Activated CD8-positive, alpha-beta memory T cell treated with anti-CD3 and anti-CD28 coated beads for 4 hours (primary cell): Measurements from ENCODE around the gene KLRF2.

Experiments used
- DNase-seq, 2 donors: peaks; one replicate each; pipeline ENCODE4 v3.0.0-alpha.2; 2020; ENCODE audit warnings: low read depth in 2 of 2

KLRF2 gene

DNA sequence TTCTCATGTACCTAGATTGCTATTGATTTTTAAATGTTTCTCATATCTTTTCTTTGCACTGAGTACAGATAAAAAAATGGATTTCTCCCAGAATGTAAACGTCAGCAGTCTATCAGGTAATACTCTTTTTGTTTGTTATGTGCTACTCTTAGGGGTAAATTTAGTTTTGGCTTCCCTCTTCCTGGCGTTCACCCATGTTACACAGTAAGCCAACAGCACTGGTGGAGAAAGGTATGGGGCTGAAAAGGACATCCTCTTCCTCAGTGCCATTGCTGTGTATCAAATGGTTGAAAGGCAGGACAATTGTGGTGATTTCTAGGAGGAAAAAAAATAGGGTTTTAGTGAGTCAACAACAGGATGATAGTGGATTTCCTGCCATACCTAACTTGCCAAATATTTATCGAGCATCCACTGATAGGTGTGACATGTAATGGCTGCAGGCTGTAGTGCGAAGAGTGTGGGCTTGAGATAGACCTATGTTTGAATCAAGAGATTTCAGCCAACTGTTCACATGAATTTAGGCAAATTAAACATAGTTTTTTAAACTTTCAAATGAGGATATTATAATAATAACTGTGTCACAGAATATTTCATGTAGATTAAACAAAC, 7.5 kb downstream of the KLRF2 start:
- no peak for DNase-seq

GRCh38 chr12:9895215-9895971, 14.1 kb downstream of the KLRF2 start:
- DNase-seq, result no peak

GRCh38 chr12:9897535-9897934, 16.2 kb downstream of the KLRF2 start:
- no peak for DNase-seq

DNA sequence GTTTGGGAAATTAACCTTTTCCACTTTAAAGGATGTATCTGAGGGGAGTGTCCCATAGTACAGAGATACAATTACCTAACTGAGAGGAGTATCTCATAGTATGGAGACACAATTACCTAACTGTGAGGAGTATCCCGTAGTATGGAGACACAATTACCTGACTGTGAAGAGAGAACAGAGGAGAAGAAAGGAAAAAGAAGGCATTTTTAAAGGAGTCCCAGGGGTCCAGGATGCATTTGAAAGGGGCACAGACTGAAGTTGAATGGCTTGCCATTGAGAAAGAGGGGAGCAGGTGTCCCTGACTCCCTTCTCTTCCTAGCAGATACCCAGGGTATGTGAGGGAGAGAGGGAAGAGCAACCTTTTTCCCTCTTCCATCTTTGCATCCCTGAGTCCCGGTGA, 17.9 kb downstream of the KLRF2 start:
- DNase-seq, result no peak

DNA sequence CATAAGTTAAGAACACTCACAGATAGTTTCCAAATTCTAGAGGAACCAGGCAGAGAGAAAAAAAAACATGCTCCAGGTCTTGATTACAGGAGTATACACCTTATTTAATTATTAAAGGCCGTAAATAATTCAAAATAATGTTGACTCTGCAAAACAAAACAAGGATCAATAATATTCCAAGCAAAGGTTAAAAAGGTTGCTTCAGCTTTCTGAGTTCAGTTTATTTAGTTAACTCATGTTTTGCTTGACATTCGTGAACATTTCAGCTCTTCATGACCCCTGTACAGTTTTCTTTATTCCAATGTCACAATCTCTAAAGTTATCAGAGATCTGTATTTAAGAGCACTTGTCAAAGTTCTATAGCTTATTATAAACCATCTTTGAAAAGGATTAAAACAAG, 19.6 kb downstream of the KLRF2 start:
- no peak for DNase-seq

DNA sequence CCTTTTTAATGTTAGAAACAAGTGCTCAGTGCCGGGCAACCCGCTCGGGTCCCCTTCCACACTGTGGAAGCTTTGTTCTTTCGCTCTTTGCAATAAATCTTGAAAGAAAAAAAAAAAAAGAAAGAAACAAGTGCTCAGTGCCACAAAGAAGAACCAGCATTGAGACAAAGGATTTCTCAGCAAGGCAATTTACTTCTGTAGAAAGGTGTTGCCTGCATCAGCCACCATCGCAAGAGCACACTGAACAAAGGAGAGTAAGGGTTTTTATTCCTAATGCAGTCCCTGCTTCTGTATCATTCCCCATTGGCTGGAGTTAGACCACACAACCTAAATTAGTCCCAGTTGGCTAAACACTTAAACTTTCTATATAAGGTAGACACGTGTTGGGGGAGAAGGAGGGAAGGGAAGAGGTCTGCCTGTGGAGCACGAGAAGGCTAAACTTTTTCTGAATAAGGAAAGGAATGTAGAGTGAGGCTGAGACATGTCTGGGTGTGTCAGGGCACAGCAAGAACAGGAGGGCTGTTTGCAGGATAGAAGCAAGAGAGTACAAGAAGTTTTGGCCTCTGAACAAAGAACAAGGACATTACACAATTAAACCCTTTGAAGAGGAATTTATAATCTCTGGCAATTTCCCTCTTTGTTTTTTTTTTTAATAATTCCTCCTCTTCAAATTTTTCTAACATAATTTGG, 21.4 kb downstream of the KLRF2 start:
- DNase-seq, result no peak

DNA sequence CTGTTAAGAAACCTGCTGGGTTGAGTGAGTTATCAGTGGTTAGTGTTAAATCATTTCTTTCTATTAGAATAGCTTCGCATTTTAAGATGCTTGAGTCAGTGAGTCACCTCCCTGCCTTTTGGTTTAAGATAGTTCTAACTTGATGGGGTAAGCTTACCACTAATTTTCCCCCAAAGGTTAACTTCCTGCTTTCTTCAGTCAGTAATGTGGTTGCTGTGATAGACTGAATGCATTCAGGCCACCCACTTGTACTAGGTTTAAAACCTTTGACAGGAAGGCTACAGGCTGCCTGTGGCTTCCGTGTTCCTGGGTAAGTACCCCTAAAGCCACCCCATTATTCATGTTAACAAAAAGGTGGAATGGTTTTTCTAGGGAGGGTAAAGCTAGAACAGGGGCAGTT, 25.6 kb downstream of the KLRF2 start:
- peak; percentile 10 to 28 for DNase-seq

- no peak for DNase-seq
Observed at GRCh38 chr12:9907769-9908168, 26.5 kb downstream of the KLRF2 start.

- DNase-seq, result no peak
Observed at GRCh38 chr12:9908350-9908749, 27.1 kb downstream of the KLRF2 start.

GRCh38 chr12:9909724-9910123, 28.4 kb downstream of the KLRF2 start:
- no peak for DNase-seq

GRCh38 chr12:9910716-9911421, 29.6 kb downstream of the KLRF2 start:
- DNase-seq, result no peak

DNA sequence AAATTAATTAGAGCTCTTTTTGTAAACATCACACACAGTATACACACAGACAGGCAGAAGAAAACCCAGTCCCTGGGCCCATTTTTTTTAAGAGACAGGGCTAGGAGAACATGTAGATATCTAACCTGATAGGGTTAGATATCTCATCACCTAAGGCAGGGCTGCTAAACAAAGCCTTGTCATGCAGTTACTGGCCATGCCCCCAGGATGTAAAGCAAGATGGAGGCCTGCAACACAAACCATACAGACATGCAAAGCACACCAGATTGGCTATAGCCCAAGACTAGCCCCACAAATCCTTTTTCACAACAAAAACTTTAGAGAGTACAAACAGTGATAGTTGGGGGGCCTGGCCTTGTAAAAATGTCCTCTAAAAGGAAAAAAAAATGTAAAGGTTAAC, 30.4 kb downstream of the KLRF2 start:
- no peak for DNase-seq

- no peak for DNase-seq
Observed at GRCh38 chr12:9919443-9919842, 38.2 kb downstream of the KLRF2 start.

GRCh38 chr12:9920451-9920850, 39.2 kb downstream of the KLRF2 start:
- DNase-seq, result no peak

DNA sequence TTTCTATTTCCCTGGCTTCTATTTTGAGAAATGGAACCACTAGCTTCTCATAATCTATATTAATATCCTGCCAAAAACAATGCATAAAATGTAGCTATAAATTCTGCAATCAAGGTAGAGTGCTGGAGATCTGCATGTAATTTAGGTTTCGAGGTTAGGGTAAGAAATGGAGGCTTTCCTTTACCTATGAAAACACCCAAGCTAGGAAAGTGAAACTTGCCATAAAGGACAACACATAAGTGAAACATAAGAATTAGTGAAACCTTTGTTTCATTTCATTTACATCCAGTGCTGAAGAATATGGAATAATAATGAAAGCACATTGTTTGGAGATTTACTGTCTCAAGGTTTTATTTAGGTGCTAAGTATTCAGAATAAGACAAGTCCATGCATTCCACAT, 41.1 kb downstream of the KLRF2 start:
- DNase-seq, result no peak

DNA sequence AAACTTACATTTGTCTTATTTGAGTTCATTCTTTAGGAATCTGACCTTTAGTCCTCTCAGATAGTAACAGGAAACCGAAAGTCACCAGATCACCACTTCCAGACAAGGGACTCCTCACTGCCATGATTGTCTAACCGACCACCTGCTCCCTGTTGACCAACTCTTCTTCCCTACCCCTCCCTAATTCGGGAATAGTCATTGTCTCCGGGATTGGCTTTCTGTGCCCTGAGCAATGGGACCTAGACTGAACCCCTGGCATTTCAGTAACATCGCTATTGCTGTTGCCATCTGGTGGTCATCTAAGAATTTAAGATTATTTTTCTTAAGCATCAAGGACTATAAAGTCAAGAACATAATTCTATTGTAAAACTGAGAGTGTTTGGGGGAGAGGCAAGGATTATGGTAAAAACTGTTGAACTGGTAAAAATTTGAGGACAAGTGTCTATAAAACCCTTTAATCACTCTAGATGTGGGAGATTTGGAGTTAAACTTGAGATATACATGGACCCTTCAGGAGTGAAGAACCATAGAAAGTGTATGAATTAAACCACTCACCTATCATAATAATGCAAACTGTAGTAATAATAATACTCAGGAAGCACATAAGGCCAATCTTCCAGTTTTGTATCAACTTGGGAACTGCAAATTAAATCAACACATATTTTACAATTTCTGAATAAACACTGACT, 44.6 kb downstream of the KLRF2 start:
- DNase-seq, result no peak

DNA sequence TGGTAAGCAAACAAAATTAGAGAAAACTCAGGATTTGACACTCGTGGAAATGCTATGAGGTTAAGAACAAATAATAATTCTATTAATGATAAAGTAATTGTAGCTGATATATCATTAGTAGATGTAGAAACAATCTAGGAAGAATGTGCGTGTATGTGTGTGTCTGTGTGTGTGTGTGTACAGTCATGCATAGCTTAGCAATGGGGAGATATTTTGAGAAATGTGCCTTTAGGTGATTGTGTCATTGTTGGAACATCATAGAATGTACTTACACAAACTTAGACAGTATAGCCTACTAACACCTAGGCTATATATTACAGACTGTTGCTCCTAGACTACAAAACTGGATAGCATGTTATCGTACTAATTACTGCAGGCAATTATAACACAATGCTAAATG, 45.6 kb downstream of the KLRF2 start:
- DNase-seq, result no peak

DNA sequence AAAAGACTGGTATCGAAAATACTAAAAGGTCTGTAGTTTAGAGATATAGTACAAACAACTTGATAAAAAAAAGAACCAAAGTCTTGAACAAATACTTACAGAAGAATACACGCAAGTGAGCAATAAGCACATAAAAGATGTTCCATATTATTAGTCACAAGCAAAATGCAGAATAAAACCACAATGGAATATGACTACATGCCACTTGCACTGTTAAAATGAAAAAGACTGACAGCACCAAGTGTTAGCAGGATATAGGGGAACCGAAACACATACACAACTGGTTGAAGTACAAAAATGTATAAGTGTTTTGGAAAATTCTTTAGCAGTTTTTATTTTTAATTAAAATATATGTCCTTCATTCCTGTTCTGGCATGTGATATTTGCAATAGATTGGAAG, 47.3 kb downstream of the KLRF2 start:
- no peak for DNase-seq

DNA sequence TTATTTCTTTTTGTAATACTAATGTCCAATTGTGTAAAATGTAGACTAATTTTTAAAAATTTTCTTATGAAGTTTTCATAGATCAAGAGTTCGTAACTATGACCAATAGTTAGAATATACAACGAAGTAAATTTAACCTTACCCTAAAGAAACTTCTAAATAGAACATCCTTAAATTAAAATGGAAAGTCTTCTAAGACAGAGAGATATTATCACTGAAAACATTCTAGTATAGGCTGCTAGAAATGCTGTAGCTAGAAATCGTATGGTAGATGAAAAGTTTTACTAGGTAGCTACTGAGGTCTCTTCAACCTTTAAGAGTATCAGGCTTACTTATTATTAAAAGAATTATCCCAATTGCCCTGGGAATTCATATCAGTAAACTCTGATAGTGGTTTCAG, 50.0 kb downstream of the KLRF2 start:
- no peak for DNase-seq

- no peak for DNase-seq
Observed at GRCh38 chr12:9932270-9932669, 51.0 kb downstream of the KLRF2 start, which contains the start of gene CLEC2A. Gene CLEC2A, minus strand, starts transcription at chr12:9932370. Its CDS starts 41 bp downstream, at chr12:9932329.

GRCh38 chr12:9933958-9934357, 52.7 kb downstream of the KLRF2 start:
- DNase-seq, result no peak

GRCh38 chr12:9935026-9935425, 53.7 kb downstream of the KLRF2 start:
- DNase-seq, result no peak
